OCI-LY3 (cell line): Measurements from ENCODE around the gene PRRC2A.

Experiments
- H2AFZ ChIP-seq: fragments of 200-600, 300-600 bp; shearing (Covaris generic); 2 replicates; pipeline ENCODE4 v1.6.0; 2014; ENCODE audit warnings: antibody characterized with exemption, low read depth, low read length
- H3K27ac ChIP-seq: fragments of 200-600, 300-600 bp; sonication (generic); 2 replicates; pipeline ENCODE4 v1.5.1; 2014; ENCODE audit warnings: mild to moderate bottlenecking, low read length, moderate library complexity, mixed read lengths
- H3K27me3 ChIP-seq: fragments of 200-600, 300-600 bp; sonication (generic); 2 replicates; pipeline ENCODE4 v1.6.1; 2014; ENCODE audit warnings: low read depth, low read length, mixed read lengths
- H3K36me3 ChIP-seq: fragments of 200-600, 300-600 bp; sonication (generic); replicated peaks from 2 replicates; pipeline ENCODE3; 2014; ENCODE audit warnings: low read depth, low read length, mixed read lengths
- H3K4me1 ChIP-seq: fragments of 300-600, 200-600 bp; sonication (generic); 2 replicates; pipeline ENCODE4 v1.6.1; 2014; ENCODE audit warnings: low read length, mixed read lengths
- H3K4me2 ChIP-seq: fragments of 200-600, 300-600 bp; sonication (generic); 2 replicates; pipeline ENCODE4 v1.6.1; 2014; ENCODE audit warnings: low read length, mixed read lengths
- H3K4me3 ChIP-seq: fragments of 300-600, 200-600 bp; sonication (generic); 2 replicates; pipeline ENCODE4 v1.5.1; 2014; ENCODE audit warnings: antibody characterized with exemption, mild to moderate bottlenecking, low read length, moderate library complexity
- H3K79me2 ChIP-seq: fragments of 300-600, 200-600 bp; shearing (Covaris generic); 2 replicates; pipeline ENCODE4 v1.6.1; 2014; ENCODE audit warnings: mild to moderate bottlenecking, low read length, mixed read lengths
- H3K9ac ChIP-seq: fragments of 300-600, 200-600 bp; shearing (Covaris generic); 2 replicates; pipeline ENCODE4 v1.6.0; 2014; ENCODE audit warnings: mild to moderate bottlenecking, low read length, moderate library complexity
- H3K9me3 ChIP-seq: fragments of 200-600, 300-600 bp; shearing (Covaris generic); 2 replicates; pipeline ENCODE4 v1.6.1; 2014; ENCODE audit warnings: low read length, mixed read lengths; ENCODE audit not compliant: insufficient read depth
- H4K20me1 ChIP-seq: fragments of 200-600, 300-600 bp; sonication (generic); 2 replicates; pipeline ENCODE4 v1.6.1; 2016; ENCODE audit warnings: low read length, mixed read lengths; ENCODE audit not compliant: insufficient read depth
- CTCF ChIP-seq: fragments of 200-600, 300-600 bp; sonication (generic); IDR thresholded peaks from 2 replicates; pipeline ENCODE4 v1.5.1; 2014; ENCODE audit warnings: antibody characterized with exemption, low read length, low read depth
- EZH2phosphoT487 ChIP-seq: fragments of 200-600 bp; shearing (Covaris generic); IDR thresholded peaks from 2 replicates; pipeline ENCODE4 v1.6.1; 2018; ENCODE audit warnings: antibody characterized with exemption, mixed run types, low read depth

Gene PRRC2A

GRCh38 chr6:31632279-31632946, 11.9 kb downstream of the PRRC2A start:
- H2AFZ ChIP-seq = no peak overlapping the region
- no peak overlapping the region for H3K4me3 ChIP-seq
- no peak overlapping the region for H3K9ac ChIP-seq
- no peak overlapping the region for H3K4me2 ChIP-seq
- no peaks in the 10 kb centered on the region for H3K4me1 ChIP-seq
- H3K36me3 ChIP-seq = peaks cover 36% of the 10 kb centered on the region
- no peaks in the 10 kb centered on the region for H3K27me3 ChIP-seq
- H3K9me3 ChIP-seq = no peaks in the 10 kb centered on the region
- H3K27ac ChIP-seq = no peak overlapping the region
- TF ChIP-seq EZH2phosphoT487 (no peak), CTCF (no peak)
- H4K20me1 ChIP-seq = no peaks in the 10 kb centered on the region
- H3K79me2 ChIP-seq = no peaks in the 10 kb centered on the region

GRCh38 chr6:31633447-31633846, 12.9 kb downstream of the PRRC2A start:
- H3K9ac ChIP-seq = no peak overlapping the region
- no peaks in the 10 kb centered on the region for H3K27me3 ChIP-seq
- no peak for TF ChIP-seq CTCF
- TF ChIP-seq EZH2phosphoT487 = no peak
- no peaks in the 10 kb centered on the region for H3K4me1 ChIP-seq
- no peak overlapping the region for H2AFZ ChIP-seq
- H3K4me3 ChIP-seq = no peak overlapping the region
- no peak overlapping the region for H3K27ac ChIP-seq
- peaks cover 37% of the 10 kb centered on the region for H3K36me3 ChIP-seq
- H4K20me1 ChIP-seq = no peaks in the 10 kb centered on the region
- H3K9me3 ChIP-seq = no peaks in the 10 kb centered on the region
- H3K4me2 ChIP-seq = no peak overlapping the region
- no peaks in the 10 kb centered on the region for H3K79me2 ChIP-seq

GRCh38 chr6:31634131-31634530, 13.6 kb downstream of the PRRC2A start:
- H3K4me2 ChIP-seq = no peak overlapping the region
- H3K27me3 ChIP-seq = no peaks in the 10 kb centered on the region
- H3K4me1 ChIP-seq = no peaks in the 10 kb centered on the region
- no peak overlapping the region for H3K9ac ChIP-seq
- H3K4me3 ChIP-seq = no peak overlapping the region
- no peaks in the 10 kb centered on the region for H4K20me1 ChIP-seq
- no peaks in the 10 kb centered on the region for H3K9me3 ChIP-seq
- H3K36me3 ChIP-seq = peaks cover 32% of the 10 kb centered on the region
- H2AFZ ChIP-seq = no peak overlapping the region
- H3K79me2 ChIP-seq = no peaks in the 10 kb centered on the region
- no peak overlapping the region for H3K27ac ChIP-seq
- TF ChIP-seq EZH2phosphoT487 (no peak), CTCF (no peak)

GRCh38 chr6:31634969-31635575, 14.6 kb downstream of the PRRC2A start:
- Histone ChIP-seq H3K79me2 (no peaks in the 10 kb centered on the region), H3K4me3 (no peak overlapping the region), H4K20me1 (no peaks in the 10 kb centered on the region), H3K27ac (no peak overlapping the region), H2AFZ (no peak overlapping the region), H3K9ac (no peak overlapping the region), H3K9me3 (no peaks in the 10 kb centered on the region), H3K36me3 (peaks cover 31% of the 10 kb centered on the region), H3K4me2 (no peak overlapping the region), H3K27me3 (no peaks in the 10 kb centered on the region), H3K4me1 (no peaks in the 10 kb centered on the region)
- no peak for TF ChIP-seq EZH2phosphoT487
- no peak for TF ChIP-seq CTCF
